Lung (tissue), 12 donors: ENCODE measurements around the gene GCHFR. TPM values are rescaled to one million over a fixed set of nuclear protein-coding genes. Genes with fewer than 3 reads are reported as not detected.

Experiments used
- ATAC-seq: fragments of 200-7000 bp; cut with Tn5 transposase; one replicate; pipeline ENCODE4 v1.9.1; 2020; ENCODE audit warnings: moderate number of reproducible peaks; ENCODE audit not compliant: insufficient read depth, low FRiP score
- DNase-seq, 3 donors: peaks; one replicate each; pipeline ENCODE4 v3.0.0-alpha.2; 2013 to 2017
- H3K27ac ChIP-seq, 2 donors: one replicate each; pipeline ENCODE4 v1.5.1; 2013; ENCODE audit warnings: mild to moderate bottlenecking in 2 of 2, moderate library complexity in 2 of 2, control low read depth in 1 of 2, inconsistent platforms in 1 of 2, low read depth in 1 of 2, low read length in 1 of 2
- H3K27me3 ChIP-seq, 3 donors: one replicate each; pipeline ENCODE4 v1.5.1; 2013; ENCODE audit warnings: low read length in 2 of 3; ENCODE audit not compliant: control insufficient read depth in 3 of 3, insufficient read depth in 3 of 3
- H3K36me3 ChIP-seq, 4 donors: one replicate each; pipeline ENCODE4 v1.5.1; 2013; ENCODE audit warnings: low read length in 4 of 4, mild to moderate bottlenecking in 1 of 4, moderate library complexity in 1 of 4; ENCODE audit not compliant: control insufficient read depth in 4 of 4, insufficient read depth in 4 of 4
- H3K4me1 ChIP-seq, 5 donors: one replicate each; pipeline ENCODE4 v1.5.1; 2013; ENCODE audit warnings: low read length in 5 of 5, mild to moderate bottlenecking in 2 of 5, moderate library complexity in 1 of 5; ENCODE audit not compliant: control insufficient read depth in 5 of 5, insufficient read depth in 5 of 5
- H3K4me3 ChIP-seq: one replicate; pipeline ENCODE4 v1.5.1; 2013; ENCODE audit warnings: mild to moderate bottlenecking, control low read depth, moderate library complexity
- H3K9ac ChIP-seq, 2 donors: one replicate each; pipeline ENCODE4 v1.5.1; 2013; ENCODE audit warnings: low read length in 2 of 2, control low read depth in 1 of 2; ENCODE audit not compliant: insufficient read depth in 1 of 2
- H3K9me3 ChIP-seq, 4 donors: one replicate each; pipeline ENCODE4 v1.5.1; 2013; ENCODE audit warnings: low read length in 3 of 4, mild to moderate bottlenecking in 1 of 4, moderate library complexity in 1 of 4; ENCODE audit not compliant: control insufficient read depth in 4 of 4, insufficient read depth in 3 of 4
- CTCF ChIP-seq: IDR thresholded peaks from 2 replicates; pipeline ENCODE4 v1.5.1; 2012; ENCODE audit warnings: mild to moderate bottlenecking; ENCODE audit errors: control extremely low read depth, extremely low read depth
- WGBS, 2 donors: extraction: QIAGEN DNeasy Blood & Tissue Kit; methylation state at CpG; one replicate each; pipeline ENCODE4 v1.1.7; 2013; 5-methylcytosine and 5-hydroxymethylcytosine counted together
- polyA plus RNA-seq, 2 donors: library from polyadenylated mRNA; stranded (reverse); fragments of 200-250 nt; gene quantifications; one replicate each; pipeline ENCODE4 v1.2.1, GENCODE V29; 2013
- total RNA-seq, 2 donors: library from RNA; depleted of rRNA in 1 of 2; stranded (reverse); fragments of >200 nt in 1 of 2; gene quantifications; one replicate each; pipeline ENCODE4 v1.2.1, GENCODE V29; 2014 to 2021
- donor health status: control.
- donor health status: control.
- donor health status: Bipolar disorder and iron deficiency.
- donor health status: healthy.
- donor health status: DM: yes; HTN: yes; CAD: no.

Gene GCHFR
- total and polyA plus RNA-seq, 4 donors = 12.5 to 125 (median 69.6) TPM

DNA sequence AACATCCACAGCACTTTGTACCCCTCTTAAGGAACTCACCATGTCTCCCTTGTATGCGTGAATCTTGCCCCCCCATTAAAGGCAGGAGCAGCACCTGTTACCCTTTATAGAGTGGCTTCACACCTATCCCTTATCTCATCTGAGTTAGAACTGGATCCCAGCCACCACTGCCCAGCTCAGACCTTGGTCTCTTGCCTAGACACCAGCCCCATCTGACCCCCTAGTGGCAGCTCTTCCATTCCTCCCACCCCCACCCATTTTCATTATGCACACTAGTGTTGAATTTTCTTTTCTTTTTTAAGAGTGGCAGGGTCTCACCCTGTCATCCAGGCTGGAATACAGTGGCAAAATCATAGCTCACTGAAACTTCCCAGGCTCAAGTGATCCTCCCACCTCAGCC is 39.8 kb downstream of the GCHFR start:
- Histone ChIP-seq H3K4me1 (peaks cover 5 to 12% (median 5%) of the 10 kb centered on the region in 5 donors), H3K4me3 (no peak overlapping the region), H3K9me3 (no peaks in the 10 kb centered on the region), H3K36me3 (peaks cover 0 to 6% (median 0%) of the 10 kb centered on the region in 4 donors), H3K9ac (no peak overlapping the region), H3K27me3 (no peaks in the 10 kb centered on the region), H3K27ac (no peak overlapping the region)
- ATAC-seq = no peak
- DNase-seq = no peak
- no peak for TF ChIP-seq CTCF
- WGBS, 2 donors = 95 to 97% methylated on average over 1 of the region's 1 CpG

DNA sequence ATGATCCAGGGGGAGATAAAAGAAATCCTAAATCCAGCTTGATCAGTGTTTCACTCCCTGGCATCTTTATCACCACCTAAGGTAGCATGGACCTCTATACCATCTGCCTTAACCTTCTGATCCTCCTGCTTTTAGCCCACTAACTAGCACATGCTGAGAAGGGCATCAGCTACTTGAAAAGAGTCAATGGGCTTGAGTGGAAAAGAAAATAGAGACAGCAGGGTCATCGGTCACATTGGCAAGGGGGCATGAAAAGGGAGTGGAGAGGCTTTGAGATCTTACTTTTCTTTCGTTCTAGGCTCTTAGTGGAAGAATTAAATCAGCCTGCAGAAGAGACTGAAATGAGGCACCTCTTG is 42.8 kb downstream of the GCHFR start:
- peaks cover 0 to 10% (median 7%) of the 10 kb centered on the region in 4 donors for H3K36me3 ChIP-seq
- no peaks in the 10 kb centered on the region for H3K9me3 ChIP-seq
- TF ChIP-seq CTCF = no peak
- H3K9ac ChIP-seq = peak overlapping the region; percentile 74 to 91
- H3K27ac ChIP-seq = peak overlapping the region; percentile 88 to 97
- no peaks in the 10 kb centered on the region for H3K27me3 ChIP-seq
- no peak for ATAC-seq
- peaks cover 5 to 12% (median 5%) of the 10 kb centered on the region in 5 donors for H3K4me1 ChIP-seq
- no peak for DNase-seq
- H3K4me3 ChIP-seq = peak overlapping the region; percentile 87
- 1 to 4% methylated on average over 2 of the region's 2 CpGs for WGBS, 2 donors

GRCh38 chr15:40807028-40807887 is 43.4 kb downstream of the GCHFR start, which contains the start of the genes DNAJC17 and ZFYVE19:
Gene DNAJC17, minus strand, starts transcription at chr15:40807473. Its CDS starts 27 bp downstream, at chr15:40807446.
Gene ZFYVE19, plus strand, starts transcription at chr15:40807089. Its CDS starts 501 bp downstream, at chr15:40807590.
- peak within 1 kb of the TSS; percentile 88 to 97 for H3K27ac ChIP-seq
- 0 to 1% methylated on average over 64 of the region's 64 CpGs for WGBS, 2 donors
- H3K4me1 ChIP-seq = peaks cover 5 to 12% (median 5%) of the 10 kb centered on the region in 5 donors
- H3K36me3 ChIP-seq = peaks cover 0 to 12% (median 6%) of the 10 kb centered on the region in 4 donors
- DNase-seq (peak; percentile 97 to 99 (median 98)), ATAC-seq (peak; percentile 99)
- no peaks in the 10 kb centered on the region for H3K27me3 ChIP-seq
- peak within 1 kb of the TSS; percentile 87 for H3K4me3 ChIP-seq
- no peaks in the 10 kb centered on the region for H3K9me3 ChIP-seq
- H3K9ac ChIP-seq = peak within 1 kb of the TSS; percentile 74 to 91
- TF ChIP-seq CTCF = no peak
